ENCODE data around the gene SHMT2.

The SHMT2 gene

DNA sequence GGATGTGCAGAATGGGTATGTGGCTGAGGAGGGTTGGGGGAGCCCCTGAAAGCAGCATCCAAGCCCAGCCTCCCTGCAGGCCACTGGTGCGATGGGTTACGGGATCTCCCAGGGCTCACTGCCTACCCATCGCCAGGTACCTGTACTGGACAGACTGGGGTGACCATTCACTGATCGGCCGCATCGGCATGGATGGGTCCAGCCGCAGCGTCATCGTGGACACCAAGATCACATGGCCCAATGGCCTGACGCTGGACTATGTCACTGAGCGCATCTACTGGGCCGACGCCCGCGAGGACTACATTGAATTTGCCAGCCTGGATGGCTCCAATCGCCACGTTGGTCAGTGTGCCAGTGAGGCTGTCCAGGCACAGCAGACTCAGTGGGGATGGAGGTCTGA lies 31.2 kb upstream of the SHMT2 start:
- no peak for DNase-seq (ENCODE audit: low spot score)

DNA sequence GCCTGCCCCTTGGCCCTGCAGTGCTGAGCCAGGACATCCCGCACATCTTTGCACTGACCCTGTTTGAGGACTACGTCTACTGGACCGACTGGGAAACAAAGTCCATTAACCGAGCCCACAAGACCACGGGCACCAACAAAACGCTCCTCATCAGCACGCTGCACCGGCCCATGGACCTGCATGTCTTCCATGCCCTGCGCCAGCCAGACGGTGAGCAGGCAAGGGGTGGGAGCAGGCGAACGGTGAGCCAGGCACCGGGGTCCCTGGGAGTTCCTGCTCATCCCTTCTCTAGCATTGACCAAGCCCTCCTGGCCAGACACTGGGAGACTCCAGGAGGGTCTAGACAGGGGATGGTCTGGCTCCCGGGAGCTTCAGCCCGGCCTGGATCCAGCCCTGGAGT lies 30.3 kb upstream of the SHMT2 start:
- no peak for DNase-seq (ENCODE audit: low spot score)

- no peak for DNase-seq (ENCODE audit: low spot score)
Measured at GRCh38 chr12:57200497-57200896, 29.0 kb upstream of the SHMT2 start.

GRCh38 chr12:57201219-57201618 lies 28.3 kb upstream of the SHMT2 start:
- no peak for DNase-seq (ENCODE audit: low spot score)

GRCh38 chr12:57201631-57202030 lies 27.9 kb upstream of the SHMT2 start:
- DNase-seq (ENCODE audit: low spot score): no peak

- no peak for DNase-seq (ENCODE audit: low spot score)
Measured at GRCh38 chr12:57202321-57202720, 27.2 kb upstream of the SHMT2 start.

DNA sequence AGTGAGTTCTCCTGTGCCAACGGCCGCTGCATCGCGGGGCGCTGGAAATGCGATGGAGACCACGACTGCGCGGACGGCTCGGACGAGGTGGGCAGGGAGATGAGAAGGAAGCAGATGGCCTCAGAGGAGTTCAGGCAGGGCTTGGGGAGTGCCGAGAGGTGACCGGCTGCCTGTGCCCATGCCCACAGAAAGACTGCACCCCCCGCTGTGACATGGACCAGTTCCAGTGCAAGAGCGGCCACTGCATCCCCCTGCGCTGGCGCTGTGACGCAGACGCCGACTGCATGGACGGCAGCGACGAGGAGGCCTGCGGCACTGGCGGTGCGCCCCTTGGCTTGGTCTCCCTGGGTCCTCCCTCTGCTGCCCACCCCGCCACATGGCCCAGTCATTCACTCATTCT lies 26.3 kb upstream of the SHMT2 start:
- DNase-seq (ENCODE audit: low spot score): no peak

DNA sequence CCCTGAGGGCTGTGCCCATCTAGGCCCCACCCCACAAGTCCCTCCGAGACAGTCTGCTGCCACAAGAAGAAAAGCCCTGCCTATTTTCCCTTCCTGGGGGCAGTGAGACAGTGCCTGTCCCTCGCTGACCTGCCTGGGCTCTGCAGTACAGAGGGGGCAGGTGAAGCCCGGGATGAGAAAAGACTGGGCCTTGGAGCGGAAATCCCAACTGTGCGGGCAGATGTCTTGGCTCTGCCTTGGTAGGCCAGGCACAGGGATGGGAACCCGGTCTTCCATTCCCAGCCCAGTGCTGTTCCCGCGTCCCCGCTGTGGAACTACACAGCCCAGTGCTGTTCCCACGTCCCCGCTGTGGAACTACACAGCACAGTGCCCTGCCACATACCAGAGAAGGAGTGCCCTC lies 25.7 kb upstream of the SHMT2 start:
- DNase-seq (ENCODE audit: low spot score): no peak

DNA sequence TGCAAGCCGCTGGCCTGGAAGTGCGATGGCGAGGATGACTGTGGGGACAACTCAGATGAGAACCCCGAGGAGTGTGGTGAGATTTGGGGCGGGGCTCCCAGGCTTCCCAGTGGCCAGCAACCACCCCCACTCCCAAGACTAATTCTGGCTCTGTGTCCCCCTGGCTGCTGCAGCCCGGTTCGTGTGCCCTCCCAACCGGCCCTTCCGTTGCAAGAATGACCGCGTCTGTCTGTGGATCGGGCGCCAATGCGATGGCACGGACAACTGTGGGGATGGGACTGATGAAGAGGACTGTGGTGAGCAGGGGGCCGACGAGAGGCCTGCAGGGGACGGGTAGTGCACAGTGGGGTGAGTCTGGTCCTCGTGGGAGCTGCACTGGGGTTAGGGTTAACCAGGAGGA lies 25.1 kb upstream of the SHMT2 start:
- DNase-seq (ENCODE audit: low spot score): no peak

DNA sequence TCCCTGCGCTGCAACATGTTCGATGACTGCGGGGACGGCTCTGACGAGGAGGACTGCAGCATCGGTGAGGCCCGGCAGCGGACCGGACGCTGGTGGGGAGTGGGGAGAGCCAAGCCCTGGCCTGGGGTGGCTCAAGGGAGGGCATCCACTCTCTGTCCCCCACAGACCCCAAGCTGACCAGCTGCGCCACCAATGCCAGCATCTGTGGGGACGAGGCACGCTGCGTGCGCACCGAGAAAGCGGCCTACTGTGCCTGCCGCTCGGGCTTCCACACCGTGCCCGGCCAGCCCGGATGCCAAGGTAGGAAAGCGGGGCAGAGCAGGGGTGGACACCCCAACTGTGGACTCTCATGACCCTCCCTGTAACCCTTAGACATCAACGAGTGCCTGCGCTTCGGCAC lies 24.3 kb upstream of the SHMT2 start:
- no peak for DNase-seq (ENCODE audit: low spot score)

DNA sequence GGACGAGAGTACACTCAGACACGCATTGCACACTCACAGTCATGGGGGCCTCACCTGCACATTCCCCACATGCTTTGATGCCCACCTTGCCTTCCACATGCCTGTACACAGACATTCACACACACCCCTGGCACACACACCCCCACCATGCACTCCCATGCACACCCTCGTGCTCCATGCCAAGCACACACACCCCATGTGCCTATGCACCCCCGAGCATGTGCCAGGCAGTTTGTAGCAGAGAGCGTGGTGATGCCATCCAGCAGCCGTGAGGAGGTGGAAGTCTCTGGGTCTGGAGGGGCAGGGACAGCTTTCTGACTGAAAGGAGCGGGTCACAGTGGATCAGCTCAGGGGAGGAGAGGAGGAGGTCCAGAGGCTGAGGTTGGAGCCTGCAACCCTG lies 23.6 kb upstream of the SHMT2 start:
- no peak for DNase-seq (ENCODE audit: low spot score)

- DNase-seq (ENCODE audit: low spot score): no peak
Measured at GRCh38 chr12:57207731-57208630, 21.5 kb upstream of the SHMT2 start.

DNA sequence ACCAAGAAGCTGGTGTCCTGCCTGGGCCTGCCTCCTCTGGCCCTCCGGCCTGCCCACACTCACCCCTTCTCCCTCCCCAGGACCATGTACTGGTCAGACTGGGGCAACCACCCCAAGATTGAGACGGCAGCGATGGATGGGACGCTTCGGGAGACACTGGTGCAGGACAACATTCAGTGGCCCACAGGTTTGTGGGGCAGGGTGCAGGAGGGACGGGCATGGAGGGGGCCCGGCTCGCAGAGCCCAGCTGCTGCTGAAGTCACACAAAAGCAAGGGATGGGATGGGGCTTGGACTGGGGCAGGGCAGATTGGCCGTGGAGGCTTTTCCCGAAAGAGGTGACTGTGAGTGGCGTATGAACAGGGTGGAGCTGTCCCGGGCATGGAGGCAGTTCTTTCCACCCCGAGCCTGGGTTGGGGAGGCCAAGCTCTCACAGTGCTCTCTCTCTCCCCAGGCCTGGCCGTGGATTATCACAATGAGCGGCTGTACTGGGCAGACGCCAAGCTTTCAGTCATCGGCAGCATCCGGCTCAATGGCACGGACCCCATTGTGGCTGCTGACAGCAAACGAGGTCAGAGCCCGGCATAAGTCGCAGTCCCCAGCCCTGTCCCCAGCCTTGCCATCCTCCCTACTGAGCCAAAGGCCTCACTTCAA lies 20.8 kb upstream of the SHMT2 start:
- no peak for DNase-seq (ENCODE audit: low spot score)

- DNase-seq (ENCODE audit: low spot score): no peak
Measured at GRCh38 chr12:57209916-57210315, 19.6 kb upstream of the SHMT2 start.

GRCh38 chr12:57210461-57210860 lies 19.1 kb upstream of the SHMT2 start:
- no peak for DNase-seq (ENCODE audit: low spot score)

- DNase-seq (ENCODE audit: low spot score): no peak
Measured at GRCh38 chr12:57210926-57211692, 18.4 kb upstream of the SHMT2 start.

DNA sequence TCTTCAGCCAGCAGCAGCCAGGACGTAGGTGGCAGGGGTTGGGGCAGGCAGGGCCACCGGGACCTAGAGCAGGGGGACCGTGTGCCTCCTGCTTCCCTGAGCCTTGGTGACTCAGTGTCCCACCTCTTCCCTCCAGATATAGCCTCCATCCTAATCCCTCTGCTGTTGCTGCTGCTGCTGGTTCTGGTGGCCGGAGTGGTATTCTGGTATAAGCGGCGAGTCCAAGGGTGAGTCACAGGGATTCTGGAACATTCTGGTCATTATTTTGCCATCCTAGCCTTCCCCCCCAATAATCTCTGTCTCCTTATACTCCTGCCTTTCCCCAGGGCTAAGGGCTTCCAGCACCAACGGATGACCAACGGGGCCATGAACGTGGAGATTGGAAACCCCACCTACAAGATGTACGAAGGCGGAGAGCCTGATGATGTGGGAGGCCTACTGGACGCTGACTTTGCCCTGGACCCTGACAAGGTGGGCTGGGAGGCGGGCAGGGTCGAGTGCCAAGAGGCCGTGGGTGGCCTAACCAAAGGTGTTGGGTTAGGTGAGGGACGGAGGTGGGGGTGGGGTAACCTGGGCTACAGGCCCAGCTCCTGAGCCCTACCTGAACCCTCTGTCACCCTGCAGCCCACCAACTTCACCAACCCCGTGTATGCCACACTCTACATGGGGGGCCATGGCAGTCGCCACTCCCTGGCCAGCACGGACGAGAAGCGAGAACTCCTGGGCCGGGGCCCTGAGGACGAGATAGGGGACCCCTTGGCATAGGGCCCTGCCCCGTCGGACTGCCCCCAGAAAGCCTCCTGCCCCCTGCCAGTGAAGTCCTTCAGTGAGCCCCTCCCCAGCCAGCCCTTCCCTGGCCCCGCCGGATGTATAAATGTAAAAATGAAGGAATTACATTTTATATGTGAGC lies 17.5 kb upstream of the SHMT2 start:
- DNase-seq (ENCODE audit: low spot score): no peak

DNA sequence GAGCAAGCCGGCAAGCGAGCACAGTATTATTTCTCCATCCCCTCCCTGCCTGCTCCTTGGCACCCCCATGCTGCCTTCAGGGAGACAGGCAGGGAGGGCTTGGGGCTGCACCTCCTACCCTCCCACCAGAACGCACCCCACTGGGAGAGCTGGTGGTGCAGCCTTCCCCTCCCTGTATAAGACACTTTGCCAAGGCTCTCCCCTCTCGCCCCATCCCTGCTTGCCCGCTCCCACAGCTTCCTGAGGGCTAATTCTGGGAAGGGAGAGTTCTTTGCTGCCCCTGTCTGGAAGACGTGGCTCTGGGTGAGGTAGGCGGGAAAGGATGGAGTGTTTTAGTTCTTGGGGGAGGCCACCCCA lies 16.8 kb upstream of the SHMT2 start:
- DNase-seq (ENCODE audit: low spot score): no peak

GRCh38 chr12:57213058-57213715 lies 16.3 kb upstream of the SHMT2 start:
- peak; percentile 94 for DNase-seq (ENCODE audit: low spot score)

DNA sequence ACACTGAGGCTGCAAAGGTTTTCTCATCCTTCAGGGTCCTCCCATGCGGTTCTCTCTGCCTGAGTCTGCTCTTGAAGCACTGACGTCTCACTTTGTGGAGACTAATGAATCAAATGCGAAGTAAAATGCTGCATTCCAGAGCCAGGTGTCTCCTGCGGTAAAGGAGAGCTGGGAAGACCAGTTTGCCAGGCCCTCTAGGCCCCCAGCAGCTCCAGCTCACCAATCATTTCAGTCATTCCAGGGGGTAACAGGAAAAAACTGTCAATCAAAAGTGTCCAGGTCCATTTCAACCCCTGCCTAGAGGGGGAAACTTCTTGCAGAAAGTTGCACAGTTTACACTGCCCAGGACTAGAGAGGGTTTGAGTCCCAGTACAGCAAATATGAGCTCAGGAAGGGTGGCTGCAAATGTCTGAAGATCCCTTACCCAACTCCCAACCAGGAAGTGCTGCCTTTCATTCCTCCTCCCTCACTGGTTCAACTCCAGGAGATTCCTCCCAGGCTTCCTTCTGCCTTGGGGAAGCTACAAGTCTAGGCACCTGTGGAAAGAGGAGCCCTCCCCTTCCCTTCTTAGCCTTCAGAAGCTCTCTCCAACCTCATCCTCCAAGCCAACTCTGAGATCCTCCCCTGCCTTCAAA lies 15.6 kb upstream of the SHMT2 start:
- DNase-seq (ENCODE audit: low spot score): no peak

- DNase-seq (ENCODE audit: low spot score): peak; percentile 69
Measured at GRCh38 chr12:57214398-57214781, 15.1 kb upstream of the SHMT2 start.
